Effector memory CD8-positive, alpha-beta T cell (primary cell): ENCODE data around the gene CXorf38.
"Not testable (repeated sequence)": the region's sequence is repeated elsewhere in the genome, so short reads cannot be mapped to it uniquely, and the experiment has no call there.

Experiments used
- ATAC-seq: fragments of 150-1000 bp; cut with Tn5 transposase; replicated peaks from 2 replicates; pipeline ENCODE4 v1.10.0; 2021; ENCODE audit warnings: mild to moderate bottlenecking, moderate library complexity
- DNase-seq, 3 experiments: peaks; one replicate each; pipeline ENCODE4 v3.0.0; 2021
- H3K27ac Mint-ChIP-seq, 2 donors: one replicate each; pipeline ENCODE4 v1.8.0; 2022; ENCODE audit warnings: mild to moderate bottlenecking in 2 of 2, mixed read lengths in 2 of 2, moderate library complexity in 2 of 2
- H3K27me3 Mint-ChIP-seq, 2 donors: one replicate each; pipeline ENCODE4 v1.8.0; 2022; ENCODE audit warnings: mixed read lengths in 2 of 2
- H3K36me3 Mint-ChIP-seq: one replicate; pipeline ENCODE4 v1.8.0; 2022; ENCODE audit warnings: mild to moderate bottlenecking, moderate library complexity, mixed read lengths; ENCODE audit not compliant: insufficient read depth
- H3K4me1 Mint-ChIP-seq, 2 donors: one replicate each; pipeline ENCODE4 v1.8.0; 2022; ENCODE audit warnings: low read depth in 2 of 2, mixed read lengths in 2 of 2
- H3K4me3 Mint-ChIP-seq, 2 donors: one replicate each; pipeline ENCODE4 v1.8.0; 2022; ENCODE audit warnings: mild to moderate bottlenecking in 2 of 2, mixed read lengths in 2 of 2, moderate library complexity in 2 of 2
- H3K9me3 Mint-ChIP-seq, 2 donors: one replicate each; pipeline ENCODE4 v1.8.0; 2022; ENCODE audit warnings: mixed read lengths in 2 of 2

CXorf38 gene

DNA sequence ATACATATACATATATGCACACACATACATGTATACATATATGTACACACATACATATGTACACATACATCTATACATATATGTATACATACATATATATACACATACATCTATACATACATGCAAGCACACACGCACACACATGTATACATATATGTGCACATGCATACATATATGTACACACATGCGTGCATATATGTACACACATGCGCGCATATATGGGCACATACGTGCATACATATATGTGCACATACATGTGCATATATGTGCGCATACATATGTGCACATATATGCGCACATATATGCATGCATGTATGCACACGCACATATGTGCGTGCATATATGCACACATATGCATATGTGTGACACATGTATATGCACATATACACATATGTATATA lies 31.4 kb downstream of the CXorf38 start:
- DNase-seq (no peak), ATAC-seq (no peak)
- no peaks in the 10 kb centered on the region for H3K27me3 Mint-ChIP-seq
- H3K9me3 Mint-ChIP-seq = no peaks in the 10 kb centered on the region
- no peaks in the 10 kb centered on the region for H3K4me1 Mint-ChIP-seq
- H3K36me3 Mint-ChIP-seq = no peaks in the 10 kb centered on the region
- no peak overlapping the region for H3K4me3 Mint-ChIP-seq
- no peak overlapping the region for H3K27ac Mint-ChIP-seq

DNA sequence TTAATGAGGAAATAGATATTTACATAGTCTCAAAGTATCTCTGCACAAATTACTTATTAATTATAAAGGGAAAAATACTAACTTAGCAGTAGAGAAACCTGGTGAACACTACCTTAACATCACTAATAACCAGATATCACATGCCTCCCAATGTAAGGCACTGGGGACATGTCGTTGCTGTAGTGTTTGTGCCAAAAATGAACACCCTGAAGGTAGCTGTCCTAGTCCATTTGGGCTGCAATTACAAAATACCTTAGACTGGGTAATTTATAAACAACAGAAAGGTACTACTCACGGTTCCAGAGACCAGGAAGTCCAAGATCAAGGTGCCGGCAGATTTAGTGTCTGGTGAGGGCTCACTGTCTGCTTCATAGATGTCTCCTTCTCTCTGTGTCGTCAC lies 34.9 kb downstream of the CXorf38 start:
- ATAC-seq (no peak), DNase-seq (no peak)
- H3K36me3 Mint-ChIP-seq = no peaks in the 10 kb centered on the region
- H3K9me3 Mint-ChIP-seq = no peaks in the 10 kb centered on the region
- H3K4me1 Mint-ChIP-seq = no peaks in the 10 kb centered on the region
- no peaks in the 10 kb centered on the region for H3K27me3 Mint-ChIP-seq
- no peak overlapping the region for H3K4me3 Mint-ChIP-seq
- H3K27ac Mint-ChIP-seq = no peak overlapping the region

- peaks cover 17% of the 10 kb centered on the region for H3K36me3 Mint-ChIP-seq
- DNase-seq (no peak), ATAC-seq (no peak)
- H3K27me3 Mint-ChIP-seq = no peaks in the 10 kb centered on the region
- H3K27ac Mint-ChIP-seq = no peak overlapping the region
- H3K4me3 Mint-ChIP-seq = no peak overlapping the region
- no peaks in the 10 kb centered on the region for H3K4me1 Mint-ChIP-seq
- H3K9me3 Mint-ChIP-seq = no peaks in the 10 kb centered on the region
These were observed 40.0 kb downstream of the CXorf38 start for GRCh38 chrX:40607381-40607780.

GRCh38 chrX:40603446-40603845 lies 43.9 kb downstream of the CXorf38 start:
- DNase-seq (no peak), ATAC-seq (no peak)
- no peak overlapping the region for H3K4me3 Mint-ChIP-seq
- H3K36me3 Mint-ChIP-seq = peaks cover 40% of the 10 kb centered on the region
- H3K27me3 Mint-ChIP-seq = no peaks in the 10 kb centered on the region
- H3K4me1 Mint-ChIP-seq = no peaks in the 10 kb centered on the region
- peak overlapping the region in 1 of 2 donors; percentile 89 for H3K27ac Mint-ChIP-seq
- no peaks in the 10 kb centered on the region for H3K9me3 Mint-ChIP-seq

DNA sequence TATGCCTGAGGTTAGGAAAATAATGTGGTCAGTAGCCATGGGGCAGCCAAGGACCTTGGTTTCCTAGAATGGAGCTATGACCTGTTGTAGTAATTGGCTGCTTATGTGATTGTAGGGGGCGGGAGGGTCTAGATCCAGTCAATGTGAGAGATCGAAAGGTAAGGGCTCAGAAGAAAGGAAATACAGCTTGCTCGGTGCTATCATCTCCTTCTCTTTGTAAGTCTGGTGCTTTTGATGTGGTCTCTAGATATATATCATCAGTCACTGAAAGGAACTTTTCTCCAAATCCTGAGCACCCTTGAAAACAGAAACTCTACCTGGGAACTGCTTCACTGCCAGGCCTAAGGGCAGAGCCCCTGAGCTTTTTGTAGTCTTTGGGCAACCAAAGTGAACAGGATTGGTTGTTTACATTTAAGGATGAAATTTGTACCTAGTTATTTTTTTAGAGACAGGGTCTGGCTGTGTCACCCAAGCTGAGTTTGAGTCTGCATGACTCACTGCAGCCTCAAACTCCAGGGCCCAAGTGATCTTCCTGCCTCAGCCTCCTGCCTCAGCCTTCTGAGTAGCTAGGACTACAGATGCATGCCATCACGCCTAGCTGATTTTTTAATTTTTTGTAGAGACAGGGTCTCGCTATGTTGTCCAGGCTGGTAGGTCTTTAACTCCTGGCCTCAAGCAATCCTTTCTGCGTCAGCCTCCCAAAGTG lies 57.6 kb downstream of the CXorf38 start:
- H3K27me3 Mint-ChIP-seq, H3K4me3 Mint-ChIP-seq, DNase-seq, H3K9me3 Mint-ChIP-seq: not testable (repeated sequence)
- H3K36me3 Mint-ChIP-seq = peaks cover 52% of the 10 kb centered on the region
- peaks cover 8 to 22% of the 10 kb centered on the region in 2 donors for H3K4me1 Mint-ChIP-seq
- peak; percentile 47 for ATAC-seq
- peak overlapping the region; percentile 13 to 77 for H3K27ac Mint-ChIP-seq

DNA sequence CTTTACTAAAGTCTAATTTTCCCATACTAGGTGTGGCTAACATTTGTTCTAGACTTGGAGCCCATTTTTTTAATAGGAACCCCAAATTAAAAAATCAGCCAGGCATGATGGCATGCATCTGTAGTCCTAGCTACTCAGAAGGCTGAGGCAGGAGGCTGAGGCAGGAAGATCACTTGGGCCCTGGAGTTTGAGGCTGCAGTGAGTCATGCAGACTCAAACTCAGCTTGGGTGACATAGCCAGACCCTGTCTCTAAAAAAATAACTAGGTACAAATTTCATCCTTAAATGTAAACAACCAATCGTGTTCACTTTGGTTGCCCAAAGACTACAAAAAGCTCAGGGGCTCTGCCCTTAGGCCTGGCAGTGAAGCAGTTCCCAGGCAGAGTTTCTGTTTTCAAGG lies 59.7 kb downstream of the CXorf38 start:
- H3K4me1 Mint-ChIP-seq = peaks cover 17 to 35% of the 10 kb centered on the region in 2 donors
- ATAC-seq, DNase-seq, H3K4me3 Mint-ChIP-seq, H3K27ac Mint-ChIP-seq, H3K27me3 Mint-ChIP-seq, H3K9me3 Mint-ChIP-seq: not testable (repeated sequence)
- peaks cover 32% of the 10 kb centered on the region for H3K36me3 Mint-ChIP-seq

DNA sequence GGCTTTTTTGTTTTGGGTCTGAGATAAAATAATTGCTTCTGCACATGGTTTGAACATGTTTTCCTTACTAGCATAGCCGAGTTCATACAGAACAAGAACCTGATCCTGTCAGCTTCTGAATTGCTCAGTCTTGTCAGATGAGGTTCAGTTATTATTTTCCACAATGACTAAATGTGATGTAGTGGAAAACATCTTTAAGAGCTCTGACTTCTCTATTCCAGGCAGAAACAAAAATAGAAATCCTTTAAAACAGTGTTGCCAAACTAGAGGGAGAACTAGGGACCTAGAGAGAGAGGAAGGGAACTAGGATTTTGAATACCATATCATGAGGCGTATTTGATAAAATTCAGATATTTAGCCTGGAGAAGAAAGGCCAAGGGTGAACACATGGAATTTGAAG lies 64.5 kb downstream of the CXorf38 start:
- H3K9me3 Mint-ChIP-seq = no peaks in the 10 kb centered on the region
- DNase-seq = no peak
- no peak for ATAC-seq
- peaks cover 3% of the 10 kb centered on the region for H3K36me3 Mint-ChIP-seq
- H3K4me1 Mint-ChIP-seq = peaks cover 23 to 37% of the 10 kb centered on the region in 2 donors
- H3K27ac Mint-ChIP-seq = peak overlapping the region in 1 of 2 donors; percentile 8
- H3K27me3 Mint-ChIP-seq = no peaks in the 10 kb centered on the region
- peak overlapping the region in 1 of 2 donors; percentile 58 for H3K4me3 Mint-ChIP-seq

DNA sequence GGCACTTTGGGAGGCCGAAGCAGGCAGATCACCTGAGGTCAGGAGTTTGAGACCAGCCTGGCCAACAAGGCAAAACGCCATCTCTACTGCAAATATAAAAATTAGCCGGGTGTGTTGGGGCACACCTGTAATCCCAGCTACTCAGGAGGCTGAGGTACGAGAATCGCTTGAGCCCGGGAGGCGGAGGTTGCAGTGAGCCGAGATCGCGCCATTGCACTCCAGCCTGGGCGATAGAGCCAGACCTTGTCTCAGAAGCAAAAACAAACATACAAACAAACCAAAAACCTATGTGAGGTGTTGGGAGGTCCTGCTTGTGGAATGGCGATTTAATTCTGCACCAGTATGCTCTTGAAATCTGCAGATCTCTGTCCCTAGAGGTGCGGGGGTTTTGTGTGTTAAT lies 65.2 kb downstream of the CXorf38 start:
- Mint-ChIP-seq H3K4me3 (peak overlapping the region; percentile 96 to 97), H3K4me1 (peaks cover 23 to 37% of the 10 kb centered on the region in 2 donors)
- H3K9me3 Mint-ChIP-seq, H3K27ac Mint-ChIP-seq, ATAC-seq, DNase-seq, H3K36me3 Mint-ChIP-seq, H3K27me3 Mint-ChIP-seq: not testable (repeated sequence)

- DNase-seq (peak in 2 of 3 experiments; percentile 5 to 23), ATAC-seq (peak; percentile 16)
- H3K9me3 Mint-ChIP-seq = no peaks in the 10 kb centered on the region
- peak overlapping the region; percentile 98 to 99 for H3K27ac Mint-ChIP-seq
- peaks cover 23 to 37% of the 10 kb centered on the region in 2 donors for H3K4me1 Mint-ChIP-seq
- peaks cover 3% of the 10 kb centered on the region for H3K36me3 Mint-ChIP-seq
- no peaks in the 10 kb centered on the region for H3K27me3 Mint-ChIP-seq
- H3K4me3 Mint-ChIP-seq = peak overlapping the region; percentile 96 to 97
These were observed 65.9 kb downstream of the CXorf38 start for GRCh38 chrX:40581336-40581920.

DNA sequence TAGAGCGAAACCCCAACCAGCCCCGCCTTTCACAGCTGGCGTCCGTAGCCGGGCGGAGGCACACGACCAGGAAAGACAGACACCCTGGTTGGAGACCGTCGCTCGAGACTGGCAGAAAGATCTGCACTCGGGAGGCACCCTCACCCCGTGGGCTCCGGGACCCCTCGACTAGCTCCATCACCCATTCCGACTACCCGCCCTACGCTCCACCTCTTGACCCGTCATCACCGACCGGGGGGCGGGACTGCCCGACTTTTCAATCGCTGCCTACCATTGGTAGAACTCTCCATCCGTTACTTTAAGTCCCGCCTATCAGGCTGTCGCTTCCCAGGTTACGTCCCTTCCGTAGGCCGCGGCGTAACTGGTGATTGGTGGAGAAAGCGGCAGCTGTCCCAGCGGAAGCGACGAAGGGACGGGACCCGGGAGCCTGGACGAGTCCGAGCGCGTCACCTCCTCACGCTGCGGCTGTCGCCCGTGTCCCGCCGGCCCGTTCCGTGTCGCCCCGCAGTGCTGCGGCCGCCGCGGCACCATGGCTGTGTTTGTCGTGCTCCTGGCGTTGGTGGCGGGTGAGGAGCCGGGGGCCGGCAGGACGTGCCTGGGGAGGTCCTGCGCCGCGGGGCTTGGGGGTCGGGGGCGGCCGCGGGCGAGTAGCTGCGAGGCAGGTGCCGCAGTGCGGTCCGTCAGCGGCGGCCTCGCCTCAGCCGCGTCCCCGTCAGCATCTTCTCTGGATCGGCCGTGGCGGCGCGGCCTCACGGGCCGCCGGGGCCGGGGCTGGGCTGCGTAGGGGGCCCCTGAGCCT lies 66.6 kb downstream of the CXorf38 start, which contains the start of gene ATP6AP2:
Gene ATP6AP2 (plus strand): TSS at position 434 of the 799 bp plus-strand sequence. CDS start 96 bp downstream, at position 530.
- H3K4me1 Mint-ChIP-seq = peaks cover 18 to 30% of the 10 kb centered on the region in 2 donors
- peak within 1 kb of the TSS; percentile 96 to 97 for H3K4me3 Mint-ChIP-seq

GRCh38 chrX:40579900-40580536 lies 67.3 kb downstream of the CXorf38 start:
- Mint-ChIP-seq H3K4me1 (peaks cover 18 to 26% of the 10 kb centered on the region in 2 donors), H3K27me3 (no peaks in the 10 kb centered on the region), H3K36me3 (peaks cover 3% of the 10 kb centered on the region), H3K9me3 (no peaks in the 10 kb centered on the region), H3K4me3 (peak overlapping the region; percentile 96 to 97), H3K27ac (peak overlapping the region; percentile 98 to 99)
- DNase-seq (no peak), ATAC-seq (peak; percentile 46)

More for the DNA sequence above, 66.6 kb downstream of the CXorf38 start, which contains the start of gene ATP6AP2:
- peaks cover 3% of the 10 kb centered on the region for H3K36me3 Mint-ChIP-seq
- DNase-seq (peak; percentile 83 to 86 (median 86)), ATAC-seq (peak; percentile 90)
- no peaks in the 10 kb centered on the region for H3K9me3 Mint-ChIP-seq
- H3K27me3 Mint-ChIP-seq = no peaks in the 10 kb centered on the region
- H3K27ac Mint-ChIP-seq = peak within 1 kb of the TSS; percentile 98 to 99

DNA sequence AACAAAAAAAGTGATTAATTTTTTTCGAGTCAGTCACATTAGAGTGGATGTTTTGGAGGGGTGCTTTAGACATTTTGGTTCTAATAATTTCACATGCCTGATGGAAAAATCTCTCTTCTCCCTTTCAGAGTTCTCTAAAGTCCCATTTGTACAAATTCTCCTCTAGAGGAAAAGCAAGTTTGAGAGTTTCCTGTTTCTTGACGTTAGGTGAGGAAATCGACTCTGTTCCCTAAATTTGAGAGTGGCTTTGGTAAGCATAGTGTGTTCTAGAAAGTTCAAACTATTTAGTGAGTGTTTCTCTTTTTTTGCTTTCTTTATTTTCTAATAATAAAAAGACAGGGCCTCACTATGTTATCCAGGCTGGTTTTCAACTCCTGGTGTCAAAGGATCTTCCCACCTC lies 68.2 kb downstream of the CXorf38 start:
- Mint-ChIP-seq H3K9me3 (no peaks in the 10 kb centered on the region), H3K4me1 (peaks cover 18 to 25% of the 10 kb centered on the region in 2 donors), H3K27me3 (no peaks in the 10 kb centered on the region), H3K4me3 (no peak overlapping the region), H3K36me3 (peaks cover 3% of the 10 kb centered on the region), H3K27ac (no peak overlapping the region)
- DNase-seq (no peak), ATAC-seq (no peak)

DNA sequence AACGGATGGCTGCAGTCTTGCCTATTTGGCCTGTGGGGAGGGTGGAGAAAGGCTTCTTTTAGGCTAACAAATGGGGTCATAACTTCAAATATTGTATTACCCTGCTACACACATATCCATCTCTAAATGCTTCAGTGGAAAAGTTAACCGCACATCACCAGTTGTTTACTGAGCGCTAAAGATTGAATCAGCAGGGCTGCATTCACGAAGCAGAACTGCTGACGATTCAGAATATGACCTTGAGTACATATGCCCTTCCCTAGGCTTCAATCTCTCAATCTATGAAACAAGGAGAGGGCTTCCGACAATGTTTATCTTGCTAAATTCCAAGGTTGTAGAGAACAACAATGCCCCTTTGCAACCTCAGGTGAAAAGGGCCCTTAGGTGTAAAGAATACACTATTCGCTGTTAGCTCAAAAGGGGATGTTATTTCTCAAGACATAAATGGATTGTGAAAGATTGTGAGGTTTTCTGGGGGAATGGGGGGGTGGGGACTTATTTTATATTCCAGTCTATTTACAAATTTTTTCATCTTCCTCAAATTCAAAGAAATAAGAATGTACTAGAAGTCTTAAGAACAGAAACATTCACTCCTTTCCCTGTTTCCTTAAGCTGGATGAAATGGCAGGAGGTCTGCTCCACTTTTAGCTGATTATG lies 69.2 kb downstream of the CXorf38 start:
- Mint-ChIP-seq H3K36me3 (peaks cover 3% of the 10 kb centered on the region), H3K4me3 (no peak overlapping the region), H3K4me1 (peaks cover 12 to 17% of the 10 kb centered on the region in 2 donors), H3K9me3 (no peaks in the 10 kb centered on the region), H3K27me3 (no peaks in the 10 kb centered on the region), H3K27ac (no peak overlapping the region)
- ATAC-seq (no peak), DNase-seq (no peak)
